ENCODE results near the gene PGBD5. TPM values are rescaled to one million over a fixed set of nuclear protein-coding genes. Genes with fewer than 3 reads are reported as not detected.

Gene PGBD5
- total RNA-seq, 1 donor from 2014 or later = 19.7 TPM

DNA sequence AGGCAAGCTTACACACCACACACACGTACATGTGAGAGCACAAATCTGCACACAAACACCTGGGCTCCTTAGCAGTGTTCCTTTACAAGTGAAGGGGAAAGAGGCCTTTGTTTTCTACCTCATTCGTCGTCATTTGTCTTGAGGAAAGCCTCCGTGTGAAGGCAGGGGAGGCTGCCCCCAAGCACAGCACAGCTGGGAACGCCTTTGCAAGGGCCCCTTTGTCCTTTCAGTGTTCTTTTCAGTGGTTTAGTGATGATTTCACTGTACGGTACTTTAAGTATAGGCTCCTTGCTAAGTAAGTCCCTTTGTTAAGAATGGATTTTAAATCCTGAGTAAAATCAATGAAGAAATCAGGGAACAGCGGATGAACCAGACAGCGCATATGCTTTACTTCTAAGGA, 94.1 kb downstream of the PGBD5 start:
- H3K27me3 Mint-ChIP-seq (ENCODE audit: low read depth) = no peaks in the 10 kb centered on the region
- H3K27ac Mint-ChIP-seq (ENCODE audit: unreplicated experiment) = peak overlapping the region; percentile 99
- TF ChIP-seq, protein P1, sequence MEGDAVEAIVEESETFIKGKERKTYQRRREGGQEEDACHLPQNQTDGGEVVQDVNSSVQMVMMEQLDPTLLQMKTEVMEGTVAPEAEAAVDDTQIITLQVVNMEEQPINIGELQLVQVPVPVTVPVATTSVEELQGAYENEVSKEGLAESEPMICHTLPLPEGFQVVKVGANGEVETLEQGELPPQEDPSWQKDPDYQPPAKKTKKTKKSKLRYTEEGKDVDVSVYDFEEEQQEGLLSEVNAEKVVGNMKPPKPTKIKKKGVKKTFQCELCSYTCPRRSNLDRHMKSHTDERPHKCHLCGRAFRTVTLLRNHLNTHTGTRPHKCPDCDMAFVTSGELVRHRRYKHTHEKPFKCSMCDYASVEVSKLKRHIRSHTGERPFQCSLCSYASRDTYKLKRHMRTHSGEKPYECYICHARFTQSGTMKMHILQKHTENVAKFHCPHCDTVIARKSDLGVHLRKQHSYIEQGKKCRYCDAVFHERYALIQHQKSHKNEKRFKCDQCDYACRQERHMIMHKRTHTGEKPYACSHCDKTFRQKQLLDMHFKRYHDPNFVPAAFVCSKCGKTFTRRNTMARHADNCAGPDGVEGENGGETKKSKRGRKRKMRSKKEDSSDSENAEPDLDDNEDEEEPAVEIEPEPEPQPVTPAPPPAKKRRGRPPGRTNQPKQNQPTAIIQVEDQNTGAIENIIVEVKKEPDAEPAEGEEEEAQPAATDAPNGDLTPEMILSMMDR (conservative IDR thresholded peaks at IDR 0.05) = no peak
- peaks cover 12% of the 10 kb centered on the region for H3K36me3 Mint-ChIP-seq (ENCODE audit: low read depth)
- DNase-seq (ENCODE audit: low read depth, low spot score) = no peak
- peaks cover 24% of the 10 kb centered on the region for H3K4me1 Mint-ChIP-seq
- H3K4me3 Mint-ChIP-seq = peak overlapping the region; percentile 86
- H3K9me3 Mint-ChIP-seq = no peaks in the 10 kb centered on the region

DNA sequence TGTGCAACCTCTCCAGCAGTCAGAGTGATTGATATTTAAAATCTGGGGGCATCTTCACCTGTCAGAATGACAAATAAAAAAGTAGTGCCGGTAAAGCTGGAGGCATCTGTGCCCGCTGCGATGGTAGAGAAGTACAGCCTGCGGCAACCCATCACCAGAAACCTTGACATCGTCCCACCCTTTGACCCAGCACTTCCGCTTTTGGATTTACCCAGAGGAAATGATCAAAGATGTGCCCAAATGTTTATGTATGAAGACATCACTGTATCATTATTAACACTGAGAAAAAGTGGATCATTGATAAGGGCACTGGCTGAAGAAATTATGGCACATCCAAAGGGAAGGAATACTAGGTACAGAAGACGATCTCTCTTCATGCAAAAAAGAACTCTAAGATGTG, 96.0 kb downstream of the PGBD5 start:
- DNase-seq (ENCODE audit: low read depth, low spot score) = no peak
- H3K4me1 Mint-ChIP-seq = peaks cover 20% of the 10 kb centered on the region
- H3K9me3 Mint-ChIP-seq = no peaks in the 10 kb centered on the region
- TF ChIP-seq, protein P1 (conservative IDR thresholded peaks at IDR 0.05) = no peak
- H3K27me3 Mint-ChIP-seq (ENCODE audit: low read depth) = no peaks in the 10 kb centered on the region
- H3K4me3 Mint-ChIP-seq = no peak overlapping the region
- H3K36me3 Mint-ChIP-seq (ENCODE audit: low read depth) = peaks cover 7% of the 10 kb centered on the region
- no peak overlapping the region for H3K27ac Mint-ChIP-seq (ENCODE audit: unreplicated experiment)

DNA sequence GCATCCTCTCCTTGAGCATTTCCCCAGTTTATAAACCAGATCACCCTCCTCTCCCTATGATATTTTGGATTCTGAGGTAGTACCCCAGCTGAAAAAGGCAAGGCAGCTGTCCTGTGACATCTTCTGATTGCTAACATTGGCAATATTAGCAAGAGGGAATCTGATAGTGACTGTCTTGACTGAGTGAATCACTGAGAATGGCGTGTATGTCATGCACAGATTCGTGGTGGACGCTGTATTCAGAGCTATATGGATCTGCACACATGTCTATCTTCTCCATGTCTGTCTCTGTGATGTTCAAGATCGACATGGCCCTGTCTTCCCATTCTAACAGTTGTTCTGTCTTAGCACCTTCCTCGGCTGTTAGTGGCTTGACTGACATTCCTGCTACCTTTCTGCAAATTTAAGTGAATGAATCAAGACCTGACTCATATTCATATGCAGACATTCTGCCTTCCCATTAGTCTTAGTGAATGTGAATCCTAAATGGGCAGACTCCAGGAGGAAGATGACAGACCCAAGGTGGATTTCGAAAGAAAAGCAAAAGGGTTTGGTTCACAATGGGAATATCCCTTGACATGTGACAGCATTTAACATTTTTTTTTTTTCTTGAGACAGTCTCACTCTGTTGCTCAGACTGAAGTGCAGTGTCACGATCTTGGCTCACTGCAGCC, 97.7 kb downstream of the PGBD5 start:
- Mint-ChIP-seq H3K9me3 (no peaks in the 10 kb centered on the region), H3K36me3 (ENCODE audit: low read depth) (peaks cover 7% of the 10 kb centered on the region), H3K27ac (ENCODE audit: unreplicated experiment) (no peak overlapping the region), H3K27me3 (ENCODE audit: low read depth) (no peaks in the 10 kb centered on the region), H3K4me3 (no peak overlapping the region), H3K4me1 (peaks cover 20% of the 10 kb centered on the region)
- TF ChIP-seq, protein P1 (conservative IDR thresholded peaks at IDR 0.05) = no peak
- DNase-seq (ENCODE audit: low read depth, low spot score) = no peak

DNA sequence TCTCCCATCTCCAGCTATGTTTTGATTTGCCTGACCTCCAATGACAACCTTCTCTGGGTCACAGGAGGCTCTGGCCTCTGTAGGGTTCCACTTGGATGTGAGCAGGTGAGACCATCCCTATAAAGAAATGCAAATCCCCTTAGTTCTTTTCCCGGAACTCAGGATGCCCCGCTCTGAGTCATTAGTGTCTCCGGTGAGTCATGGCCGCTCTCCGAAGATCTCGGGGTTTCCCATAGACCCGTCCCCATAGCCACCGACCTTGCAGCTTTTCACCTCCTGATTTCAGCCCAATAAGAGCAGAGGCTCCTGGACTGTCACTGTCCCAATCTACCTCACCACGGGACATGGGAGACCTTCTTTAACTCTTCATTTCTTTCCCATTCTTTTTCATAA, 98.2 kb downstream of the PGBD5 start:
- no peaks in the 10 kb centered on the region for H3K9me3 Mint-ChIP-seq
- TF ChIP-seq, protein P1 (conservative IDR thresholded peaks at IDR 0.05) = no peak
- H3K4me3 Mint-ChIP-seq = no peak overlapping the region
- no peaks in the 10 kb centered on the region for H3K27me3 Mint-ChIP-seq (ENCODE audit: low read depth)
- H3K36me3 Mint-ChIP-seq (ENCODE audit: low read depth) = peaks cover 7% of the 10 kb centered on the region
- no peak overlapping the region for H3K27ac Mint-ChIP-seq (ENCODE audit: unreplicated experiment)
- peaks cover 15% of the 10 kb centered on the region for H3K4me1 Mint-ChIP-seq
- no peak for DNase-seq (ENCODE audit: low read depth, low spot score)

DNA sequence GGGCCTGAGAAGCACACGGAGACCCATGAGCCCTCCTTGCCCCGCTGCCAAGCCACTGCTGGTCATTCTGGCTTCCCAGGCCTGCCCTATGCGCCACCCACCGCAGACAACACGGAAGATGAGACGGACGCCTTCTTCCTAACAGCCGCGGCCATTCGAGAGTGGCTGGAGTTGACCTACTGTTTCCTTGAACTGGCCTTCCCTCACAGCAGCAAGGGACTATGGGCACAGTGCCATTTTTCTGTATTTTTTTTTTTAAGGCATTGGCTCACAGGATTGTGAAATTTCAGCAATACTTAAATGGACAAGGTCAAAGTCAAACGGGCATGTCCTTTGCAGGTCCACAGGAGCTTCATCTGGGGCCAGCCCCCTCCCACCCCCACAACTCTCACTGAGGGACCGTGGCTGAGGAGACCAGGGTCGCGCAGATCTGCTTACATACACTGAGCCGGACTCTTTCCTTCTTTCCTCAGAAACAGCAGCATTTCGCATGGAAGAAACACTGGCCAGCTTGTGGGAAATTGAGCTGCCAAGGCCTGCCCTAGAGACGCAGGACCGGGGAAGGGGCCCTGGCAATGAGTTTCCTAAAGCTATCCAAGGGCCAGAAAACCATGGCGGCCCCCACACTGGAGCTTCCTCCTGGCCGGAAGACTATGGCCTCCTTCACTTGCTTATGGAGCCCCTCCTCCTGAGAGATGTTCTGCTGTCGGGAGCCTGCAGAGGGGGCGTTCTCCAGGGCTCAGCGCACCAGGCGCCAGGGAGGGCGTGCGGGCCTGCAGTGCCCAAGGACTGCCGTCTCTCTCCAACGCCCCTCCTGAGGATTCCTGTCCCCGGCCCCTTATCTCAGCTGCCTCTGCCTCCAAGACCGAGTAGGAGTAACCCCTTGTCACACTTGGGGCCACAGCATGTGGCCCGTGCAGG, 98.9 kb downstream of the PGBD5 start:
- TF ChIP-seq, protein P1 (conservative IDR thresholded peaks at IDR 0.05) = no peak
- Mint-ChIP-seq H3K4me1 (peaks cover 8% of the 10 kb centered on the region), H3K36me3 (ENCODE audit: low read depth) (peaks cover 5% of the 10 kb centered on the region), H3K27me3 (ENCODE audit: low read depth) (no peaks in the 10 kb centered on the region), H3K4me3 (no peak overlapping the region), H3K27ac (ENCODE audit: unreplicated experiment) (no peak overlapping the region), H3K9me3 (no peaks in the 10 kb centered on the region)
- no peak for DNase-seq (ENCODE audit: low read depth, low spot score)
